Thoracic aorta (tissue), 2 donors: Measurements from ENCODE around the gene APEX2. TPM values are rescaled to one million over a fixed set of nuclear protein-coding genes. Genes with fewer than 3 reads are reported as not detected.
A peak's percentile ranks its signal among the peaks of the same experiment; 100 is the strongest.

Experiments
- ATAC-seq: fragments of 150-250 bp; one replicate; pipeline ENCODE4 v1.8.0; 2017; ENCODE audit warnings: low read depth; ENCODE audit not compliant: insufficient number of reproducible peaks, low FRiP score
- DNase-seq: peaks from one replicate; pipeline ENCODE4 v3.0.0-alpha.2; 2020; ENCODE audit warnings: low spot score
- H3K27ac ChIP-seq, 2 donors: fragments of 200-600 bp; sonication (generic); 1 replicate in 1 of 2; 2 replicates in 1 of 2; pipeline ENCODE4 v1.5.1; 2016; ENCODE audit warnings: mild to moderate bottlenecking in 2 of 2, moderate library complexity in 2 of 2
- H3K27me3 ChIP-seq: fragments of 200-600 bp; sonication (generic); replicated peaks from 2 replicates; pipeline ENCODE4 v1.6.0; 2016; ENCODE audit warnings: mild to moderate bottlenecking; ENCODE audit not compliant: insufficient read depth
- H3K36me3 ChIP-seq: fragments of 200-600 bp; sonication (generic); one replicate; pipeline ENCODE4 v1.5.1; 2016
- H3K4me1 ChIP-seq, 2 donors: fragments of 200-600 bp; sonication (generic); 1 replicate in 1 of 2; 2 replicates in 1 of 2; pipeline versions ENCODE4 v1.5.1 to v1.6.0; 2016; ENCODE audit warnings: low read depth in 2 of 2, mild to moderate bottlenecking in 1 of 2; ENCODE audit not compliant: control insufficient read depth in 1 of 2
- H3K4me3 ChIP-seq: fragments of 200-600 bp; sonication (generic); 2 replicates; pipeline ENCODE4 v1.5.1; 2016; ENCODE audit warnings: mild to moderate bottlenecking
- H3K9me3 ChIP-seq: fragments of 200-600 bp; sonication (generic); 2 replicates; pipeline ENCODE4 v1.5.1; 2016
- CTCF ChIP-seq: fragments of 200-600 bp; sonication (generic); IDR thresholded peaks from one replicate; pipeline ENCODE4 v1.5.1; 2019; ENCODE audit warnings: antibody characterized with exemption
- total RNA-seq, 2 donors: library from RNA; depleted of rRNA; stranded (reverse); fragments of >200 nt; gene quantifications; one replicate each; pipeline versions ENCODE4 v1.1.0 to v1.2.3, GENCODE V29; 2016

APEX2 gene
- total RNA-seq, 2 donors from 2014 or later, result 6.8 to 9.6 TPM

- Histone ChIP-seq H3K4me1 (peaks cover 0 to 7% of the 10 kb centered on the region in 2 donors), H3K4me3 (peak overlapping the region; percentile 60), H3K27ac (no peak overlapping the region), H3K9me3 (no peaks in the 10 kb centered on the region), H3K27me3 (no peaks in the 10 kb centered on the region), H3K36me3 (no peaks in the 10 kb centered on the region)
- ATAC-seq (no peak), DNase-seq (no peak)
- TF ChIP-seq CTCF, result no peak
Measured at GRCh38 chrX:55056820-55057674, 56.9 kb downstream of the APEX2 start.

- Histone ChIP-seq H3K4me3 (peak overlapping the region; percentile 60), H3K9me3 (no peaks in the 10 kb centered on the region), H3K36me3 (no peaks in the 10 kb centered on the region), H3K27me3 (no peaks in the 10 kb centered on the region), H3K4me1 (peaks cover 0 to 7% of the 10 kb centered on the region in 2 donors), H3K27ac (no peak overlapping the region)
- TF ChIP-seq CTCF, result peak; percentile 64
- DNase-seq (no peak), ATAC-seq (no peak)
Measured at GRCh38 chrX:55057675-55058249, 57.6 kb downstream of the APEX2 start.

Other genes starting within 250 kb of the APEX2 start
- gene ITIH6, start 202.1 kb upstream of the APEX2 start, total RNA-seq, result not detected
- 100 to 1,000 TPM; 149 to 184 TPM for gene MAGED2, start 192.6 kb upstream of the APEX2 start, total RNA-seq
- gene TRO, start 79.5 kb upstream of the APEX2 start, total RNA-seq, result 100 to 1,000 TPM in 1 of 2 donors, 10 to 100 TPM in 1; 21.1 to 131 TPM
- gene PFKFB1, start 6.2 kb upstream of the APEX2 start, total RNA-seq, result not detected
- gene ALAS2, start 30.6 kb downstream of the APEX2 start, total RNA-seq, result 1 to 10 TPM in 1 of 2 donors, not detected in 1; 8.5 TPM
- gene PAGE2B, start 74.7 kb downstream of the APEX2 start, total RNA-seq, result not detected
- not detected for gene PAGE2, start 88.7 kb downstream of the APEX2 start, total RNA-seq
- gene PAGE5, start 220.0 kb downstream of the APEX2 start, total RNA-seq, result not detected